Astrocyte (in vitro differentiated cells and primary cell): ENCODE results near the gene ATXN1.

ENCODE experiments used
- CTCF ChIP-seq: IDR thresholded peaks from 2 replicates; pipeline ENCODE4 v1.5.1; 2011; ENCODE audit warnings: low read depth, mild to moderate bottlenecking, inconsistent platforms, low read length, moderate library complexity; ENCODE audit not compliant: insufficient read depth
- EZH2 ChIP-seq: IDR thresholded peaks from 2 replicates; pipeline ENCODE4 v1.6.1; 2012; ENCODE audit warnings: mild to moderate bottlenecking, low read length, inconsistent platforms; ENCODE audit not compliant: insufficient read depth

DNA sequence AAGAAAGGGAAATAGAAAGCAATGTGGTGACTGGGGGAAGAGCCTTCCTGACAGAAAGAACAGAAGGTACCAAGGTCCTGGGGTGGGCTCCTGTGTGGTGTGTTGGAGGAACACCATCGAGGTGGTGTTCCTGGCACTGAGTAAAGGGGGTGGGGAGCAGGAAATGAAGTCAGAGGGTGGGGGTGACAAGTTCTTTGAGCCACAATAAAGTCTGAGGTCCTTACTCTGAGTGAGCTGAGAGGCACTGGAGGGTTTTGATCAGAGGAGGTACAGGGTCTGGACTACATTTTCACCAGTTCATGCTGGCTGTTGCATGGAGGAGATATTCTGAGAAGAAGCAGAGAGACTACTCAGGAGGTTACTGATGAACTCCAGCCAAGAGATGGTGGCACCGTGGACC, 324.7 kb downstream of the ATXN1 start:
- no peak for TF ChIP-seq CTCF
- TF ChIP-seq EZH2 = no peak
